BLaER1 (cell line): ENCODE measurements around the gene SFT2D1.

Experiments
- H3K27ac ChIP-seq: shearing (Covaris generic); formaldehyde crosslinking; 2 replicates; pipeline ENCODE4 v1.8.1; 2022
- H3K27me3 ChIP-seq: shearing (Covaris generic); formaldehyde crosslinking; 2 replicates; pipeline ENCODE4 v1.8.1; 2022
- H3K36me3 ChIP-seq: shearing (Covaris generic); formaldehyde crosslinking; 2 replicates; pipeline ENCODE4 v1.8.1; 2022
- H3K4me1 ChIP-seq: shearing (Covaris generic); formaldehyde crosslinking; 2 replicates; pipeline ENCODE4 v1.8.1; 2022
- H3K4me2 ChIP-seq: shearing (Covaris generic); formaldehyde crosslinking; 2 replicates; pipeline ENCODE4 v1.8.1; 2022
- H3K4me3 ChIP-seq: shearing (Covaris generic); formaldehyde crosslinking; 2 replicates; pipeline ENCODE4 v1.8.1; 2022
- H3K9ac ChIP-seq: shearing (Covaris generic); formaldehyde crosslinking; 2 replicates; pipeline ENCODE4 v1.8.1; 2022
- H3K9me3 ChIP-seq: shearing (Covaris generic); formaldehyde crosslinking; 2 replicates; pipeline ENCODE4 v1.8.1; 2022
- H4K20me1 ChIP-seq: shearing (Covaris generic); formaldehyde crosslinking; 2 replicates; pipeline ENCODE4 v1.8.1; 2022
- Cebpa-rat ChIP-seq: shearing (Covaris generic); IDR thresholded peaks from 2 replicates; pipeline ENCODE4 v1.8.1; 2022

Gene SFT2D1

DNA sequence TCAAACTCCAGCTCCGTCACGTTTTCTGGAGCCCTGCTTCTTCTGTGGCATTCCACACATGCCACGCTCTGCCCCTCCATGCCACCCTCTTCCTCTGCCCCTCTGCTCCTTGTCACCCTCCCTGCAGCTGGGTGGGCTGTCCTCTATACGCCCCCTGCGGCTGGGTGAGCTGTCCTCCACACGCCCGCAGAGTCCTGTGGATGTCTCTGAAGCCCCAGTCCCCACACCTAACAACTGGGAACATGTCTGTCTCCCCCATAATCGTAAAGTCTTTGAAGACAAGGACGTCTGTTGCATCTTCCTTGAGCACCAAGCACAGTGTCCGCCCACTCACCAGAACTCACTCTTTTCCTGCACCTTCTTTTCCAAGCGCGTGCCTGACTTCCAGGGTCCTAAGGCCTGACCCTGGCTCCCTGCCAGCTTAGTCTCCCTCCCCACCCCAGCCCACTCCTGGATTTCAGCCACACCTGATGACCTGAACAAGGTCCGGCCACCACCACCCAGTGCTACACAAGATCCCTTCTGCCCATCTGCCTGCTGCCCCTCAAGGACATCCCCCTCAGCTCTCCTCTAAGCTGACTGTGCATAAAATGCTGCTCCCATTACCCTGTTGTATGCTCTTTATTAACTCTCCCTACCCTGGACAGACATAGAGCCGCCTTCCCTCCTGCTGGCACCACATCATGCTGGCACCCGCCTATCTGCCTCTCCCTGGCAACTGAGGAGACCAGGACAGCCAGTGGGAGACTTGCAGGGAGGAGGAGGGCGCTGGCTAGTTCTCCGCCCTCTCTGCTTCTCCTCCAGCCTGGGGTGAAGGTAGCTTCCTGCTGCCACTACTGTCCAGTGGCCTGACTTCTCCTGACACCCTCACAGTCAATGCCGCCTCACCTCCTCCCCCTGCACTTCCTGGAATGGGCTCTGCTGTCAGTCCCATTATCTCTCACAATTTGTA lies 23.4 kb downstream of the SFT2D1 start:
- no peak for TF ChIP-seq Cebpa-rat
- H4K20me1 ChIP-seq = 0 out of 2 replicates have a peak, but pooled peaks cover 14% of the 10 kb centered on the region
- no peaks in the 10 kb centered on the region for H3K9me3 ChIP-seq
- H3K4me2 ChIP-seq = no peak overlapping the region
- H3K9ac ChIP-seq = no peak overlapping the region
- no peak overlapping the region for H3K4me3 ChIP-seq
- no peak overlapping the region for H3K27ac ChIP-seq
- no peaks in the 10 kb centered on the region for H3K4me1 ChIP-seq
- H3K36me3 ChIP-seq = peaks cover 49% of the 10 kb centered on the region
- no peaks in the 10 kb centered on the region for H3K27me3 ChIP-seq

DNA sequence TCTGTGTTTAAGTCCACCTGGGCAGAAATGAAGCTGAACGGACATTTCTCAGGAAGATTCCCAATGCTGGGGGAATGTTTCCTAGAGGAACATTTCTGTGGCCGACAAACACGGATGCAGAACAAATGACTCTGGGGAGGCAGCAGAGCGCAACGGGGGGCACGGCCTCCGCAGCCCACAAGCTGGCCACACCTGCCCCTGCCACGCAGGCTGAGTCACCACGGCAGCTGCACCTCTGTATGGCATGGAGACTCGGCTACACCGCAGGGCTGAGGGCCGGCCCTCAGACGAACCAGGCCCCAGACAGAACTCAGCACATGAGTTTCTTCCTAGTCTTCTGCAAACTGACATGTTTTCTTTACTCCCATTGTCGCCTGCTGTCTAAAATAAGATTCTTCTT lies 24.1 kb downstream of the SFT2D1 start:
- Histone ChIP-seq H3K27me3 (no peaks in the 10 kb centered on the region), H4K20me1 (0 out of 2 replicates have a peak, but pooled peaks cover 10% of the 10 kb centered on the region), H3K36me3 (peaks cover 42% of the 10 kb centered on the region), H3K4me2 (no peak overlapping the region), H3K4me1 (no peaks in the 10 kb centered on the region), H3K9ac (no peak overlapping the region), H3K9me3 (no peaks in the 10 kb centered on the region), H3K27ac (no peak overlapping the region), H3K4me3 (no peak overlapping the region)
- TF ChIP-seq Cebpa-rat = no peak

DNA sequence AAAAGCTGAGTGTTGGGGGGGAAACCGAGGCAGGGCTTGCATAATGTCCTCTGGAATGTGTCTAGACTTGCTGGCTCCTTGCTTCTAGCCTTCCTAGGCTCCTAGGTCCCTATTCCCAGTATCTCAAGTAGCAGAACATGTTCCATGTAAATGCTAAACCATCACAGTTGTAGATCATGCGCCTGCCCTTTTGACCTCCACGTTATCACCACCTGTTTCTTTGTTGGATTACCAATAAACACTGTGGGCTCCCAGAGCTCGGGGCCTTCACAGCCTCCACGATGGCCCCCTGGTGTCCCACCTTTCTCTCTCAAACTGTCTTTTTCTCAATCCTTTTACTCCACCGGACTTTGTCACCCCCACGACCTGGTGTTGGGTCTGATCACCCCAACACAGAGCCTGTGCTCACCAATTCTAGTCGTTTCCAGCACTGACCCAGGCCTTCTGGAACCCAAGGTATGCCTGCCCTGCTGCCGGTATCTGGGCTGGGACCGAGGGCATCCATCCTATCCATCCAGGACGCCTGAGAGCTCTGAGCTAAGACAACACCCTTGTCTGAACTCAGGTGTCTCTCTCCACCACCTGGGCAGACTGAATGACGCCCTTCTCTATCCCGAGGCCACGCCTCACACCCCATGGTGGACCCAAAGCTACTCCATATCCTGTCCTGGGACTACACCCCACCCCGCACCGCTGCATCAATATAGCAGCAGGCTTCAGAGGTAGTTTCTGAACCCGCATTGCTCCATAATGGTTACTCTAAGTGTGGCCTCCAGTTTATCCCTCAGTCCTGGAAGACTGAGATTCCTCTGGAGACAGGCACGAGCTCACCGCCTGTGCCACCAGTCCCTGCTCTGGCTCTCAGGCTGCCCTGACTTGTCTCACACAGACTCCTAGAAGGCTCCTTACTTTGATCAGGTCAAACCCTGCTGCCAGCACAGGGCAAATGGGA lies 24.8 kb downstream of the SFT2D1 start:
- Histone ChIP-seq H3K4me3 (no peak overlapping the region), H3K4me1 (no peaks in the 10 kb centered on the region), H4K20me1 (0 out of 2 replicates have a peak, but pooled peaks cover 10% of the 10 kb centered on the region), H3K4me2 (no peak overlapping the region), H3K36me3 (peaks cover 35% of the 10 kb centered on the region), H3K9me3 (no peaks in the 10 kb centered on the region), H3K9ac (no peak overlapping the region), H3K27me3 (no peaks in the 10 kb centered on the region), H3K27ac (no peak overlapping the region)
- no peak for TF ChIP-seq Cebpa-rat

DNA sequence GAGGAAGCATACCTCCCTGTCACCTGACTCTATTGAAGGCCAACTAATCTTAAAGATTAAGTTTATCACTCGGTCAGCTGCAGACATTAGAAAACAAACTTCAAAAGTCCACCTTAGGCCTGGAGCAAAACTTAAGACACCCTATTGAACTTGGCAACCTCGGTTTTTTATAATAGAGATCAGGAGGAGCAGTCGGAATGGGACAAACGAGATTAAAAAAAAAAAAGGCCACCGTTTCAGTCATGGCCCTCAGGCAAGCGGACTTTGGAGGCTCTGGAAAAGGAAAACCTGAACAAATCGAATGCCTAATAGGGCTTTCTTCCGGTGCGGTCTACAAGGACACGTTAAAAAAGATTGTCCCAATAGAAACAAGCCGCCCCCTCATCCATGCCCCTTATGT lies 26.9 kb downstream of the SFT2D1 start:
- Histone ChIP-seq H3K4me3 (no peak overlapping the region), H3K4me2 (no peak overlapping the region), H3K27me3 (peaks cover 5% of the 10 kb centered on the region), H4K20me1 (0 out of 2 replicates have a peak, but pooled peaks cover 10% of the 10 kb centered on the region), H3K9me3 (no peaks in the 10 kb centered on the region), H3K4me1 (no peaks in the 10 kb centered on the region), H3K36me3 (peaks cover 15% of the 10 kb centered on the region), H3K9ac (no peak overlapping the region), H3K27ac (no peak overlapping the region)
- TF ChIP-seq Cebpa-rat = no peak

DNA sequence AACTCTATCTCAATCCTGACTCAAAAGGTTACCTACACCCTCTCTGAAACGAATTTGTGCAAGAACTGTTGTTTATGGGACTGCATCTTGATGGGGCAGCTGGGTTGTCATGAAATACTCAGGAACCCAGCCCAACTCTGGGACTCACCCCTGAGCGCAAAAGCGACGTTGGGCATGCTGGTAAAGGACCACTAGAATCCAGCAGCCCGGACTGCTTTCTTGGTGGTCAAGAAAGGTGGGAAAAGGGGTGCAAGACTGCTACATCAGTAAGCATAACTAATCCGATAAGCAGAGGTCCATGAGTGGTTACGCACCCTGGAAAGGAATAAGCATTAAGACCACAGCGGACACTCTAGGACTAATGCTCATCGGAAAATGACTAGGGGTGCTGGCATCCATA lies 27.9 kb downstream of the SFT2D1 start:
- no peak for TF ChIP-seq Cebpa-rat
- H3K9me3 ChIP-seq = no peaks in the 10 kb centered on the region

DNA sequence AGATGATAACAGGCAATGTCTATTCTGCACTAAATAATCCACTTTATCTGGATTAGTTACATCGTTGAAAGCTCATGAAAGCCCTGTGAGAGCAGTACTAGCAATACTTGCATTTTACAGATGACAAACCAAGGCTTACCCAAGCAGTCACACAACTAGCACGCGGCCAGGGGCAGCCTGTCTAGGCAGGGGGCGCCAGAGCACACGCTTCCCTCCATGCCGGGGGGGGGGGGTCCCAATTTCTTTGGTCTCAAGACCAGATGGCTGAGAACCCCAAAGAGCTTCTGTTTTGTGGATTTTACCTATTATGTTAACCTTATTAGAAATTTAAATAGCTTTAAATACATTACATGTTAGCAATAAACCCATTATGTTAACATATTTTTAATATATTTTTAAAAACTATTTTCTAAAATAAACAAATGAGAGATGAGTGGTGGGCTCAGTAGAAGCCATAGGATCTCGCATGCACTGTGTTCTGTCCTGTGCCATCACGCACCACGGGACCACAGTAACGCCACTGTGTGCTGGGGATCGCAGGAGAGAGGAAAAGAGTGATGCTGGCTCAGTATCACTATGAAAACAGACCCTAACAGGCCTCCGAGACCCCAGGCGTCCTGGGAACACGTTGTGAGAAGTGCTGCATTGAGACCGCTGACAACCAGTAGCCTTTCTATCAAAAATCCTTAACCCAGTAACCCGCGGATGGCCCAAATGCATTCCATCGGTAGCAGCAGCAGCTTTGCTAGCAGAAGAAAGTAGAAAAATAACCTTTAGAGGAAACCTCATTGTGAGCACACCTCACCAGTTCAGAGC lies 28.9 kb downstream of the SFT2D1 start:
- no peaks in the 10 kb centered on the region for H3K9me3 ChIP-seq
- H3K27me3 ChIP-seq = peaks cover 25% of the 10 kb centered on the region
- H3K4me1 ChIP-seq = peaks cover 2% of the 10 kb centered on the region
- H3K4me2 ChIP-seq = no peak overlapping the region
- peaks cover 4% of the 10 kb centered on the region; the same call in 1 of the 2 replicates for H3K36me3 ChIP-seq
- no peak overlapping the region for H3K9ac ChIP-seq
- no peak overlapping the region for H3K27ac ChIP-seq
- H4K20me1 ChIP-seq = peaks cover 24% of the 10 kb centered on the region
- TF ChIP-seq Cebpa-rat = no peak
- no peak overlapping the region for H3K4me3 ChIP-seq

More for the DNA sequence above, 27.9 kb downstream of the SFT2D1 start:
- peaks cover 14% of the 10 kb centered on the region; the same call in 1 of the 2 replicates for H4K20me1 ChIP-seq
- H3K9ac ChIP-seq = no peak overlapping the region
- H3K4me2 ChIP-seq = no peak overlapping the region
- H3K27me3 ChIP-seq = peaks cover 15% of the 10 kb centered on the region
- H3K4me1 ChIP-seq = no peaks in the 10 kb centered on the region
- no peak overlapping the region for H3K4me3 ChIP-seq
- H3K27ac ChIP-seq = no peak overlapping the region
- peaks cover 14% of the 10 kb centered on the region for H3K36me3 ChIP-seq

DNA sequence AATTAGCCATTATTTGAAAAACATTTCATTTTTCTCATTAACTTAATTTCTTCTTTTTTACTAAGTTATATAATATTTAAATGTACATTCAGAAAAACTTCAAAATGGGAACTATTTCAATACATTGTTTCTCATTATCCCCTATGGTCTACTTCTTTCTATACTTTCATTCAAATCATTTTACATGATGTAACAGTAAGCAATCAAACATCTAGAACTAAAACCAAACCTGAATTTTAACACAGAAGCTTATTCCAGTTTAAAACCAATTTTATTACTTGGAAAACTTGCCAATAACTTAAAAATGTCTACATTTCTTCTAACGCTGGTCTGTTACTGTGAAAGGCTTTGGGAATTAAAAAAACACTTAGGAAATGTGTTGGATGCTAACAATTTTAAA lies 29.5 kb downstream of the SFT2D1 start:
- H3K27me3 ChIP-seq = peaks cover 31% of the 10 kb centered on the region
- no peak for TF ChIP-seq Cebpa-rat
- no peak overlapping the region for H3K27ac ChIP-seq
- no peaks in the 10 kb centered on the region for H3K9me3 ChIP-seq
- no peak overlapping the region for H3K9ac ChIP-seq
- no peaks in the 10 kb centered on the region for H3K36me3 ChIP-seq
- H4K20me1 ChIP-seq = peaks cover 25% of the 10 kb centered on the region
- H3K4me3 ChIP-seq = no peak overlapping the region
- H3K4me2 ChIP-seq = no peak overlapping the region
- peaks cover 8% of the 10 kb centered on the region for H3K4me1 ChIP-seq

DNA sequence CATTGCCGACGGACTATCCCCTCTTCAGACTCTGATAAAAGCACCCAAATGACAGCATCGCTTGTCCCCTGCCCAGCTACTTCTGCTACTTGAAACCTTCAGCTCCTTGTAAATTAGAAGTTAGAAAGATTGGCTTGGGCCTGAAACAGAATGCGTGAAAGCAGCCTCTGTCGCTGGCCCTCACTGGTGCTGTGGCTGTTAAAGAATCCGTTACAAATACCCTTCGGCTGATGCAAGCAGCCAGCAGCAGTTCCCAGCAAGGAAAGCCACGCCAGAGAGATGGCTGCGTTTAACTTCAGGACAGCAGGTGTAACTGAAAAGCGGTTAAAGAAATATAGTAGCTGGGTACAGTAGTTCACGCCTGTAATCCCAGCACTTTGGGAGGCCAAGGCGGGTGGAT lies 31.7 kb downstream of the SFT2D1 start:
- Histone ChIP-seq H4K20me1 (peaks cover 35% of the 10 kb centered on the region), H3K9ac (no peak overlapping the region), H3K27ac (no peak overlapping the region), H3K4me2 (no peak overlapping the region), H3K27me3 (peaks cover 53% of the 10 kb centered on the region), H3K4me1 (peaks cover 13% of the 10 kb centered on the region), H3K4me3 (no peak overlapping the region), H3K36me3 (no peaks in the 10 kb centered on the region), H3K9me3 (peaks cover 15% of the 10 kb centered on the region; the same call in 1 of the 2 replicates)
- TF ChIP-seq Cebpa-rat = no peak

DNA sequence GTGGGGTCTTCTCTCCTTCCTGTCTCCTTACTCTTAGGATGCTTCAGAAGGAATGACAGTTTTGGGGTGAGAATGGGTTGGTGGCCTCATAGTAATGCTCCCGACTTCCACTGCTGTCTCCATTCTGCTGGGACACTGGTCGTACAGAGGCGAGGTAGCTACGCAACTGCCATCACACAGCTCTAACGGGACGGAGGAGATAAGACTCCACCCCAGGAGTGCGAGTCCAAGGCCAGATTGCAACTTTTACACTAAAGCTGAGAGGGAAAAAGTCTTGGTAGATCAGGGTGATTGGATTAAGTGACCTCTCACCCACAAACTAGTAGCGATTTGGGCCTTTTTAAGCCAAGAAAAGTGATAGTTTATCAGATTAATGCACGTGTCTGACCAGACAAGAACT lies 32.4 kb downstream of the SFT2D1 start:
- Histone ChIP-seq H3K9ac (no peak overlapping the region), H3K27ac (no peak overlapping the region), H3K36me3 (no peaks in the 10 kb centered on the region), H3K4me1 (peaks cover 13% of the 10 kb centered on the region), H3K9me3 (peaks cover 15% of the 10 kb centered on the region; the same call in 1 of the 2 replicates), H3K4me2 (no peak overlapping the region), H3K27me3 (peaks cover 60% of the 10 kb centered on the region), H3K4me3 (no peak overlapping the region), H4K20me1 (peaks cover 35% of the 10 kb centered on the region)
- TF ChIP-seq Cebpa-rat = no peak
